GM19099 (cell line): ENCODE measurements around the gene MPO.

Source experiments
- POLR2A ChIP-seq: IDR thresholded peaks from 3 replicates; pipeline ENCODE4 v1.6.1; 2011; ENCODE audit warnings: low read depth; ENCODE audit not compliant: insufficient read length; ENCODE audit errors: extremely low read depth

The MPO gene

GRCh38 chr17:58268774-58269556 is 11.8 kb downstream of the MPO start:
- no peak for TF ChIP-seq POLR2A

DNA sequence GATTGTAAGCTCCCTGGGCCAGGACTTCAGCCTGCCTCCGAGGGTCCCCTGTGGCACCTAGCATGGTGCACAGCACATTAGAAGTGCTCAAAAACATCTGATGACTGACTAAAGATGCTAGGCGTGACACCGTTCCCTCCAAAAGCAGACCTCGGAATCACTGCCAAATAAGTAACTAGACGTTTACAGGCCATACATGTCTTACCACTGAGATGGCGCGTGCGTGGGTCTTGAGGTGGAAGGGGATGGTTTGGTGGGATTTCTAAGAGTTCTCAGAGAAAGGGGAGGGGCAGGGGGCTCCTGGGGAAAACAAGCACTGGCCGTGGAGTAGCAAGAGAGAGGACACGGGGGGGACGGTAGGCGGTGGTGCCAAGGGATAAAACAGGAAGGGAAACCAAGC is 12.4 kb downstream of the MPO start:
- no peak for TF ChIP-seq POLR2A

GRCh38 chr17:58267347-58268324 is 13.1 kb downstream of the MPO start:
- TF ChIP-seq POLR2A: no peak

GRCh38 chr17:58265902-58266875 is 14.5 kb downstream of the MPO start:
- TF ChIP-seq POLR2A: no peak

DNA sequence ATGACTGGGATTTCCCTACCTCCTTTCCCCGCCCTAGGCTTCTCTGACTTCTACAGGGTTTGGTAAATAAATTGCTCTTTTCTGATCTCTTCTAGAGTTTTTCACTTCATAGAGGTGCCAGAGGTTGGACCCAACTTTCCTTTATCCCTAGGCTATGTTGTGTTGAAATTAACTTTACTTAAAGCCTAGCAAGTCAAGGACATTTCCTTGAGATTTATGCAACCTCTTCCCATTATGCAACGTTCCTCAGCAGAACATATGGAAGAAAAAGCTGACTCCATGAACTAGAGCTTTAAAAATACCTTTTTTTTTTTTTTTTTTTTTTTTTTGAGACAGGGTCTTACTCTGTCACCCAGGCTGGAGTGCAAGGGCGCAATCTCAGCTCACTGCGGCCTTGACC is 15.5 kb downstream of the MPO start:
- TF ChIP-seq POLR2A: no peak

- TF ChIP-seq POLR2A: no peak
Measured at GRCh38 chr17:58264407-58265103, 16.2 kb downstream of the MPO start.

GRCh38 chr17:58263773-58264172 is 17.0 kb downstream of the MPO start:
- no peak for TF ChIP-seq POLR2A

DNA sequence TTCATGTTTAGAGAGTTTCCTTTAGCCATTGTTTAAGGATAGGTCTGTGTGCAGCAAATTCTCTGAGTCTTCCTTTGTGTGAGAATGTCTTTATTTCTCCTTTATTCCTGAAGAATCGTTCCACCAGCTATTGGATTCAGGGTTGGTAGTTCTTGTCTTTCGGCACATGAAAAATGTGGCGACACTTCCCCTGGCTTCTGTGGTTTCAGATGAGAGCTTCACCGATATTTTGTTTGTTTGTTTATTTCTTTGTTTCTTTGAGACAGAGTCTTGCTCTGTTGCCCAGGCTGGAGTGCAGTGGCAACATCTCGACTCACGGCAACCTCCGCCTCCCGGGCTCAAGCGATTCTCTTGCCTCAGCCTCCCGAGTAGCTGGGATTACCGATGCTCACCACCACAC is 18.6 kb downstream of the MPO start:
- TF ChIP-seq POLR2A: no peak

DNA sequence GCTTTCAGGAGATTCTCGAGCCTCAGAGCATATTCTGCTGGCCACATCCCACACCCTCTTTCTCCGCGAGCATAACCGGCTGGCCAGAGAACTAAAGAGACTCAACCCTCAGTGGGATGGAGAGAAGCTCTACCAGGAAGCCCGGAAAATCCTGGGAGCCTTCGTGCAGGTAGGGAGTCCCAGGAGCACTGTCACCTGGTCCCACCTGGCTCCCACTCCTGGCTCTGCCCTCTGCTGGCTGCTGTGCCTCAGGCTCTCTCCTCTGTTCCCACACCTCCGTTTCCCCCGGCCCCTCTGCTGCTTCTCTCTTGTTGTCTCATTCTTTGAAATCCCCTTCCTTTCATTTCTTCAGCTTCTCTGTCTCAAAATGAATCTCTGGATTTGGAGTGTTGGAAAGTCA is 25.9 kb downstream of the MPO start:
- TF ChIP-seq POLR2A: no peak

DNA sequence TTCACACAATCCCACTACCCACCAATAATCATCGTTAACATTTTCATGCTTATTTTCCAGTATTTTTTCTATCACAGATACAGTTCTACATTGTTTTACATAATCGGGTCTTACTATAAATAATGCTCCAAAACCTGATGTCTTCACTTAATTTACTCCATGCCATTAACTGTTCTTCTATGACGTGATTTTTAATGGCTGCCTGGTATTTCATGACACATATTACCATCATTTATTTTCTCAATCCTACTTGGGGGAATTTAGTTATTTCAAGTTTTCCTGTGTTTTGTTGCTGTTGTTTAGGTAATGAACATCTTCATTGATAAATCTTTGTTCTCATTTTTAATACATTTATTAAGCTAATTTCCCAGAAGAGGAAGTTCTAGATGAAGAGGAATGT is 27.7 kb downstream of the MPO start:
- no peak for TF ChIP-seq POLR2A

DNA sequence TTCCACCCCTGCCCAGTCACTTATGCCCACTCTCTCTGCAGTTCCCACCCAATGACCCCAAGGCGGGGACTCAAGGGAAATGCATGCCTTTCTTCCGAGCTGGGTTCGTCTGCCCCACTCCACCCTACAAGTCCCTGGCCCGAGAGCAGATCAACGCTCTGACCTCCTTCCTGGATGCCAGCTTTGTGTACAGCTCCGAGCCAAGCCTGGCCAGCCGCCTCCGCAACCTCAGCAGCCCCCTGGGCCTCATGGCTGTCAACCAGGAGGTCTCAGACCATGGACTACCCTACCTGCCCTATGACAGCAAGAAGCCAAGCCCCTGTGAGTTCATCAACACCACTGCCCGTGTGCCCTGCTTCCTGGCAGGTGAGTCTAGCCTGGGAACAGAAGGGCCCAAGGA is 28.6 kb downstream of the MPO start:
- no peak for TF ChIP-seq POLR2A

- no peak for TF ChIP-seq POLR2A
Measured at GRCh38 chr17:58250344-58251011, 30.3 kb downstream of the MPO start.

GRCh38 chr17:58249270-58250133 is 31.2 kb downstream of the MPO start:
- no peak for TF ChIP-seq POLR2A

- TF ChIP-seq POLR2A: no peak
Measured at GRCh38 chr17:58248955-58249269, 31.8 kb downstream of the MPO start.
